A549 treated with Hydrocortisone at 1 μM for 4 hours (cell line): ENCODE measurements around the gene CBX4. TPM values are rescaled to one million over a fixed set of nuclear protein-coding genes. Genes with fewer than 3 reads are reported as not detected.

Experiments used
- total RNA-seq: library from RNA; stranded (reverse); fragments of 200-300 nt; extraction: Qiagen RNA extraction; gene quantifications from 5 replicates; pipeline ENCODE4 v1.2.3, GENCODE V29; 2022

CBX4 gene
- 30.6 to 37.4 TPM (median 35.0 TPM) in 5 replicates for total RNA-seq

GRCh38 chr17:79839356-79840268, at the start of gene CBX4:
Gene CBX4 (minus strand): TSS chr17:79839440. CDS start chr17:79839251, 189 bp downstream.

GRCh38 chr17:79796763-79797491, 42.3 kb downstream of the CBX4 start, which contains the start of gene CBX8:
Gene CBX8 (minus strand): TSS chr17:79797077. CDS start chr17:79796998, 79 bp downstream.

Other genes with a start within 250 kb of the CBX4 start
- 4.2 to 5.9 TPM (median 4.9 TPM) in 5 replicates for gene RBFOX3, start 228.4 kb downstream of the CBX4 start, total RNA-seq
- gene ENPP7, start 108.5 kb downstream of the CBX4 start, total RNA-seq, result not detected in 5 replicates
- gene CBX2, start 61.3 kb downstream of the CBX4 start, total RNA-seq, result 15.0 to 16.5 TPM (median 16.3 TPM) in 5 replicates
- gene CBX8, start 42.4 kb downstream of the CBX4 start, total RNA-seq, result 13.4 to 16.9 TPM (median 16.2 TPM) in 5 replicates
- 8.3 to 14.2 TPM (median 13.0 TPM) in 5 replicates for gene TBC1D16, start 196.4 kb upstream of the CBX4 start, total RNA-seq
- 5.6 to 7.9 TPM (median 6.9 TPM) in 5 replicates for gene CCDC40, start 197.2 kb upstream of the CBX4 start, total RNA-seq